HCT116 (cell line): ENCODE data around the gene DAPK3. TPM values are rescaled to one million over a fixed set of nuclear protein-coding genes. Genes with fewer than 3 reads are reported as not detected.

Experiments
- ATAC-seq: fragments of 200-7000 bp; cut with Tn5 transposase; 2 replicates; pipeline ENCODE4 v1.9.1; 2020; ENCODE audit warnings: mild to moderate bottlenecking, moderate library complexity
- BruUV-seq: library from RNA; stranded (reverse); fragments of 400-500 nt; replicated peaks from 2 replicates; lab custom pipeline; 2021; lab: Mats Ljungman, UMichigan
- CTCF ChIA-PET: fragments of 300-600 bp; sonication (Branson Sonifier 250); formaldehyde crosslinking; loops from one replicate; lab custom pipeline; 2021; ENCODE audit warnings: antibody characterized with exemption; lab: Charles Lee
- POLR2A ChIA-PET: fragments of 300-600, 350-600 bp; sonication (Branson Sonifier 250); formaldehyde crosslinking; loops from one replicate; lab custom pipeline; 2021; ENCODE audit warnings: antibody characterized with exemption; lab: Charles Lee
- RAD21 ChIA-PET, 2 experiments: fragments of 300-600 bp; sonication (Branson Sonifier 250); formaldehyde crosslinking; loops; one replicate each; lab custom pipeline; 2023; ENCODE audit warnings: low total read pairs in 2 of 2; ENCODE audit not compliant: uncharacterized antibody in 2 of 2, unreplicated experiment in 2 of 2, low non-redundant PET in 1 of 2; lab: Charles Lee
- DNase-seq: peaks from one replicate; pipeline ENCODE4 v3.0.0-alpha.2; 2010; ENCODE audit warnings: low read depth, low spot score
- H2AFZ ChIP-seq: fragments of 200-600 bp; shearing (Covaris generic), sonication (generic); 2 replicates; pipeline ENCODE4 v1.6.1; 2017; ENCODE audit warnings: low read depth, mixed run types, mixed read lengths, antibody characterized with exemption, low read length; ENCODE audit not compliant: poor library complexity, severe bottlenecking
- H3K27ac ChIP-seq: 2 replicates; pipeline ENCODE4 v1.5.1; 2012; ENCODE audit warnings: low read depth, low read length
- H3K27me3 ChIP-seq: fragments of 200-600 bp; sonication (generic); 2 replicates; pipeline ENCODE4 v1.6.1; 2016; ENCODE audit warnings: mixed run types, low read length, mixed read lengths; ENCODE audit not compliant: insufficient read depth
- H3K36me3 ChIP-seq, 2 experiments: fragments of 200-500 bp in 1 of 2; fragments of 200-600 bp in 1 of 2; sonication (Bioruptor generic) in 1 of 2; sonication (generic) in 1 of 2; 2 replicates each; pipeline versions ENCODE4 v1.5.1 to v1.6.1; 2014 to 2016; ENCODE audit warnings: low read length in 2 of 2, inconsistent platforms in 1 of 2, mixed read lengths in 1 of 2, mixed run types in 1 of 2; ENCODE audit not compliant: insufficient read depth in 2 of 2, control insufficient read depth in 1 of 2
- H3K4me1 ChIP-seq, 2 experiments: fragments of 200-600 bp in 1 of 2; sonication (generic) in 1 of 2; 2 replicates each; pipeline versions ENCODE4 v1.5.1 to v1.6.1; 2012 to 2017; ENCODE audit warnings: low read length in 2 of 2, inconsistent platforms in 1 of 2, mild to moderate bottlenecking in 1 of 2, mixed read lengths in 1 of 2, mixed run types in 1 of 2, moderate library complexity in 1 of 2; ENCODE audit not compliant: insufficient read depth in 2 of 2, control insufficient read depth in 1 of 2
- H3K4me2 ChIP-seq: fragments of 200-600 bp; sonication (generic); 2 replicates; pipeline ENCODE4 v1.6.1; 2017; ENCODE audit warnings: mixed run types, low read length, mixed read lengths
- H3K4me3 ChIP-seq, 2 experiments: fragments of 200-600 bp in 1 of 2; sonication (generic) in 1 of 2; replicated peaks in 1 of 2; 2 replicates each; pipeline ENCODE4 v1.5.1; 2011 to 2016; ENCODE audit warnings: low read length in 2 of 2, control low read depth in 1 of 2, low read depth in 1 of 2, mild to moderate bottlenecking in 1 of 2, mixed read lengths in 1 of 2, mixed run types in 1 of 2
- H3K79me2 ChIP-seq: fragments of 200-600 bp; sonication (generic); 2 replicates; pipeline ENCODE4 v1.6.1; 2017; ENCODE audit warnings: mild to moderate bottlenecking, mixed run types, low read length, moderate library complexity, mixed read lengths; ENCODE audit not compliant: insufficient read depth
- H3K9ac ChIP-seq: fragments of 200-600 bp; sonication (generic); 2 replicates; pipeline ENCODE4 v1.6.1; 2016; ENCODE audit warnings: low read length, mixed read lengths
- H3K9me2 ChIP-seq: fragments of 200-600 bp; sonication (generic), shearing (Covaris generic); 2 replicates; pipeline ENCODE4 v1.6.1; 2017; ENCODE audit warnings: mixed run types, mild to moderate bottlenecking, moderate library complexity; ENCODE audit not compliant: insufficient read depth
- H3K9me3 ChIP-seq, 2 experiments: fragments of 200-500 bp in 1 of 2; fragments of 200-600 bp in 1 of 2; sonication (Bioruptor generic) in 1 of 2; sonication (generic) in 1 of 2; 2 replicates each; pipeline ENCODE4 v1.6.1; 2014 to 2017; ENCODE audit warnings: low read length in 2 of 2, mixed read lengths in 2 of 2, inconsistent platforms in 1 of 2, low read depth in 1 of 2, mild to moderate bottlenecking in 1 of 2, mixed run types in 1 of 2, moderate library complexity in 1 of 2; ENCODE audit not compliant: control insufficient read depth in 1 of 2, insufficient read depth in 1 of 2
- H4K20me1 ChIP-seq: fragments of 200-600 bp; sonication (generic), shearing (Covaris generic); 2 replicates; pipeline ENCODE4 v1.6.1; 2017; ENCODE audit warnings: mixed run types, mild to moderate bottlenecking, moderate library complexity; ENCODE audit not compliant: insufficient read depth
- CBX3 ChIP-seq: IDR thresholded peaks from 2 replicates; pipeline ENCODE4 v1.6.1; 2012; ENCODE audit warnings: low read depth
- EGR1 ChIP-seq: IDR thresholded peaks from 2 replicates; pipeline ENCODE4 v1.6.1; 2012; ENCODE audit warnings: low read depth
- EZH2phosphoT487 ChIP-seq: fragments of 200-600 bp; IDR thresholded peaks from 2 replicates; pipeline ENCODE4 v1.6.1; 2018; ENCODE audit warnings: antibody characterized with exemption, borderline replicate concordance
- JUND ChIP-seq: IDR thresholded peaks from 2 replicates; pipeline ENCODE4 v1.6.1; 2012
- POLR2AphosphoS5 ChIP-seq: IDR thresholded peaks from 2 replicates; pipeline ENCODE4 v1.6.1; 2011; ENCODE audit warnings: mild to moderate bottlenecking, low read depth, low read length, moderate library complexity
- RAD21 ChIP-seq: IDR thresholded peaks from 2 replicates; pipeline ENCODE4 v1.6.1; 2012; ENCODE audit warnings: low read depth, mild to moderate bottlenecking
- ZNF274 ChIP-seq: fragments of 200-500 bp; sonication (Bioruptor generic); IDR thresholded peaks from 2 replicates; pipeline ENCODE4 v1.6.1; 2014; ENCODE audit warnings: mild to moderate bottlenecking, low read depth, low read length, inconsistent platforms
- intact Hi-C: fragments of 100-400 bp; cut with micrococcal nuclease; formaldehyde crosslinking; loops from 2 replicates; pipeline ENCODE4 v1.10.0; 2022
- total RNA-seq: library from RNA; stranded (reverse); gene quantifications from one replicate; pipeline ENCODE4 v1.2.1, GENCODE V29; 2021; ENCODE audit not compliant: unreplicated experiment
- TF ChIP-seq, protein P1 (sequence below): IDR thresholded peaks from 2 replicates; pipeline ENCODE4 v1.6.1; 2012; ENCODE audit warnings: low read depth
- TF ChIP-seq, protein P2 (sequence below): IDR thresholded peaks from 2 replicates; pipeline ENCODE4 v1.6.1; 2012
- TF ChIP-seq, protein P3 (sequence below), 3 experiments: fragments of 200-600 bp in 1 of 3; sonication (generic) in 1 of 3; IDR thresholded peaks in 2 of 3; conservative IDR thresholded peaks in 1 of 3; 2 replicates each; pipeline ENCODE4 v1.5.1; 2012 to 2017; ENCODE audit warnings: low read depth in 2 of 3, low read length in 2 of 3, antibody characterized with exemption in 1 of 3, borderline replicate concordance in 1 of 3, control low read depth in 1 of 3, mild to moderate bottlenecking in 1 of 3, mixed read lengths in 1 of 3, mixed run types in 1 of 3, moderate library complexity in 1 of 3; ENCODE audit not compliant: insufficient read depth in 1 of 3

DAPK3 gene
- total RNA-seq, 1 experiment from 2014 or later: 54.8 TPM

DNA sequence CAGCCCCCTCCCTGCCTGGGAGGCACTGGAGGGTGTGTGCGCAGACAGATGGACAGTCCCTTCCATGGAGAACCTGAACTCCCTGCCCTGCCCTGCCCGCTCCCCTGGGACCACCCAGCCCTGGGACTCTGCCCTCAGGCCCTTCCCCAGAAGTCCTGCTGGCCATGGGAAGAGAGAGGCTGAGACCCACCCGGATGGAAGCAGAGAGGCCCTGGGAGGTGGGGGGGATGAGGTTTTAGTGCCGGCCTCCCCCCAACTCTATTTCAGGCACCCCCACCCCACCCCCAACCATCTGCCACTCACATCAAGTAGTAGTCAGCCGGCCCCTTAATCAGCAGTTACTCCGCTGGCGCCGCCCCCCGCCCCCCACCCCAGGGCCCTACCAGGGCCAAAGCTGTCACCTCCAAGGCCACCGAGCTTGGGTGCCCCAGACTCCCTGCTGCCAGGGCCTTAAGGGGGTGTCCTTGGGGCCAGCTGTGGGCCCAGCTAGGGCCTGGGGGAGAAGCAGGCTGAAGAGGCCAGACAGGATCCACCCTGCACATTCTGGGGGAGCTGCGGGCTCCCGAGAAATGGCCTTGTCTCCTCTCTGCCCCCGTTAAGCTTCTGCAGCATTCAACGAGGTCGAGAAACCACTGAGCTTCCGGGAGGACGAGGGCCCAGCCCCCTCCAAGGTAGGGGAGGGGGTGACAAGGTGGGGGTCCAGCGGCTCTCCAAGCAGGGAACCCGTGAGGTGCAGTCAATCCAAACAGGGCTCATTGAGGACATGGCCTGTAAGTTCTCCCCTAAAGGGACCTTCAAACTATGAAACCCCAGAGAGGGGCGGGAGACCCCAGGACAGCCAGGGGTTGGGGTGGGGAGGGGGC is 20.7 kb downstream of the DAPK3 start:
- ATAC-seq: no peak
- Histone ChIP-seq H3K36me3 (no peaks in the 10 kb centered on the region), H3K4me2 (no peak overlapping the region), H4K20me1 (no peaks in the 10 kb centered on the region), H3K9me2 (no peaks in the 10 kb centered on the region), H3K9me3 (no peaks in the 10 kb centered on the region), H3K9ac (no peak overlapping the region), H2AFZ (no peak overlapping the region), H3K79me2 (no peaks in the 10 kb centered on the region), H3K27me3 (no peaks in the 10 kb centered on the region), H3K27ac (no peak overlapping the region), H3K4me1 (peaks cover 2 to 13% of the 10 kb centered on the region in 2 experiments; a peak in 1 of 4 replicates), H3K4me3 (no peak overlapping the region)
- ChIA-PET POLR2A (no interaction called here), CTCF (no interaction called here), RAD21 (no interaction called here)
- intact Hi-C loops: no loop called here
- no peak for DNase-seq
- no TSS peak for BruUV-seq
- TF ChIP-seq JUND: no peak
- TF ChIP-seq EZH2phosphoT487: no peak
- no peak for TF ChIP-seq POLR2AphosphoS5
- no peak for TF ChIP-seq RAD21
- TF ChIP-seq, protein P1, sequence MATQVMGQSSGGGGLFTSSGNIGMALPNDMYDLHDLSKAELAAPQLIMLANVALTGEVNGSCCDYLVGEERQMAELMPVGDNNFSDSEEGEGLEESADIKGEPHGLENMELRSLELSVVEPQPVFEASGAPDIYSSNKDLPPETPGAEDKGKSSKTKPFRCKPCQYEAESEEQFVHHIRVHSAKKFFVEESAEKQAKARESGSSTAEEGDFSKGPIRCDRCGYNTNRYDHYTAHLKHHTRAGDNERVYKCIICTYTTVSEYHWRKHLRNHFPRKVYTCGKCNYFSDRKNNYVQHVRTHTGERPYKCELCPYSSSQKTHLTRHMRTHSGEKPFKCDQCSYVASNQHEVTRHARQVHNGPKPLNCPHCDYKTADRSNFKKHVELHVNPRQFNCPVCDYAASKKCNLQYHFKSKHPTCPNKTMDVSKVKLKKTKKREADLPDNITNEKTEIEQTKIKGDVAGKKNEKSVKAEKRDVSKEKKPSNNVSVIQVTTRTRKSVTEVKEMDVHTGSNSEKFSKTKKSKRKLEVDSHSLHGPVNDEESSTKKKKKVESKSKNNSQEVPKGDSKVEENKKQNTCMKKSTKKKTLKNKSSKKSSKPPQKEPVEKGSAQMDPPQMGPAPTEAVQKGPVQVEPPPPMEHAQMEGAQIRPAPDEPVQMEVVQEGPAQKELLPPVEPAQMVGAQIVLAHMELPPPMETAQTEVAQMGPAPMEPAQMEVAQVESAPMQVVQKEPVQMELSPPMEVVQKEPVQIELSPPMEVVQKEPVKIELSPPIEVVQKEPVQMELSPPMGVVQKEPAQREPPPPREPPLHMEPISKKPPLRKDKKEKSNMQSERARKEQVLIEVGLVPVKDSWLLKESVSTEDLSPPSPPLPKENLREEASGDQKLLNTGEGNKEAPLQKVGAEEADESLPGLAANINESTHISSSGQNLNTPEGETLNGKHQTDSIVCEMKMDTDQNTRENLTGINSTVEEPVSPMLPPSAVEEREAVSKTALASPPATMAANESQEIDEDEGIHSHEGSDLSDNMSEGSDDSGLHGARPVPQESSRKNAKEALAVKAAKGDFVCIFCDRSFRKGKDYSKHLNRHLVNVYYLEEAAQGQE: no peak
- TF ChIP-seq CBX3: no peak
- TF ChIP-seq, protein P2, sequence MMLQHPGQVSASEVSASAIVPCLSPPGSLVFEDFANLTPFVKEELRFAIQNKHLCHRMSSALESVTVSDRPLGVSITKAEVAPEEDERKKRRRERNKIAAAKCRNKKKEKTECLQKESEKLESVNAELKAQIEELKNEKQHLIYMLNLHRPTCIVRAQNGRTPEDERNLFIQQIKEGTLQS: no peak
- TF ChIP-seq, protein P3, sequence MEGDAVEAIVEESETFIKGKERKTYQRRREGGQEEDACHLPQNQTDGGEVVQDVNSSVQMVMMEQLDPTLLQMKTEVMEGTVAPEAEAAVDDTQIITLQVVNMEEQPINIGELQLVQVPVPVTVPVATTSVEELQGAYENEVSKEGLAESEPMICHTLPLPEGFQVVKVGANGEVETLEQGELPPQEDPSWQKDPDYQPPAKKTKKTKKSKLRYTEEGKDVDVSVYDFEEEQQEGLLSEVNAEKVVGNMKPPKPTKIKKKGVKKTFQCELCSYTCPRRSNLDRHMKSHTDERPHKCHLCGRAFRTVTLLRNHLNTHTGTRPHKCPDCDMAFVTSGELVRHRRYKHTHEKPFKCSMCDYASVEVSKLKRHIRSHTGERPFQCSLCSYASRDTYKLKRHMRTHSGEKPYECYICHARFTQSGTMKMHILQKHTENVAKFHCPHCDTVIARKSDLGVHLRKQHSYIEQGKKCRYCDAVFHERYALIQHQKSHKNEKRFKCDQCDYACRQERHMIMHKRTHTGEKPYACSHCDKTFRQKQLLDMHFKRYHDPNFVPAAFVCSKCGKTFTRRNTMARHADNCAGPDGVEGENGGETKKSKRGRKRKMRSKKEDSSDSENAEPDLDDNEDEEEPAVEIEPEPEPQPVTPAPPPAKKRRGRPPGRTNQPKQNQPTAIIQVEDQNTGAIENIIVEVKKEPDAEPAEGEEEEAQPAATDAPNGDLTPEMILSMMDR (IDR thresholded peaks at IDR 0.05 in 2 of 3, conservative IDR thresholded peaks at IDR 0.05 in 1 of 3; ENCODE audit: borderline replicate concordance in 1 of 3, insufficient read depth in 1 of 3, low read depth in 2 of 3, low read length in 2 of 3): no peak
- TF ChIP-seq EGR1: no peak
- no peak for TF ChIP-seq ZNF274
